ENCODE data around the gene EHBP1.

DNA sequence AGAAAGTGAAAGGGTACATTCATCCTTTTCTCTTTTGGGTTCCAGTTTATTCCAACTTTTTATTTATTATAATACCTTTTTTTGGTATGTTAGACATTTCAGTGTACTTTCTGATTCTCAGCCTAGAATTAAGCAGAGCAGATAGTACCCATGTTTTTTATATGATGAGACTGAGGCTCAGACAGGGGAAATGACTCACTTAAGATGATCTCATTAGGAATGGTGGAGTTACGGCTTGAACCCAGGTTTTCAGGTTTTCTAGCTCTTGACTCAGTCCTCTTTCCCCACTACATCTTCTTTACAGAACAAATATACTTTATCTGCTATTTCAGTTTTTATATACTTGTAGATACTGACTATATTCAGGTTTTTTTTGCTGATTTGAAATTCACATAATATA, 293.4 kb downstream of the EHBP1 start:
- TF ChIP-seq REST (IDR thresholded peaks at IDR 0.05; ENCODE audit: unreplicated experiment), result no peak
- TF ChIP-seq EZH2 (IDR thresholded peaks at IDR 0.05; ENCODE audit: low read depth, unreplicated experiment), result no peak
- TF ChIP-seq, protein P1, sequence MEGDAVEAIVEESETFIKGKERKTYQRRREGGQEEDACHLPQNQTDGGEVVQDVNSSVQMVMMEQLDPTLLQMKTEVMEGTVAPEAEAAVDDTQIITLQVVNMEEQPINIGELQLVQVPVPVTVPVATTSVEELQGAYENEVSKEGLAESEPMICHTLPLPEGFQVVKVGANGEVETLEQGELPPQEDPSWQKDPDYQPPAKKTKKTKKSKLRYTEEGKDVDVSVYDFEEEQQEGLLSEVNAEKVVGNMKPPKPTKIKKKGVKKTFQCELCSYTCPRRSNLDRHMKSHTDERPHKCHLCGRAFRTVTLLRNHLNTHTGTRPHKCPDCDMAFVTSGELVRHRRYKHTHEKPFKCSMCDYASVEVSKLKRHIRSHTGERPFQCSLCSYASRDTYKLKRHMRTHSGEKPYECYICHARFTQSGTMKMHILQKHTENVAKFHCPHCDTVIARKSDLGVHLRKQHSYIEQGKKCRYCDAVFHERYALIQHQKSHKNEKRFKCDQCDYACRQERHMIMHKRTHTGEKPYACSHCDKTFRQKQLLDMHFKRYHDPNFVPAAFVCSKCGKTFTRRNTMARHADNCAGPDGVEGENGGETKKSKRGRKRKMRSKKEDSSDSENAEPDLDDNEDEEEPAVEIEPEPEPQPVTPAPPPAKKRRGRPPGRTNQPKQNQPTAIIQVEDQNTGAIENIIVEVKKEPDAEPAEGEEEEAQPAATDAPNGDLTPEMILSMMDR (conservative IDR thresholded peaks at IDR 0.05; ENCODE audit: low read depth in 2 of 2), result no peak
- no peak for TF ChIP-seq JUNB (IDR thresholded peaks at IDR 0.05; ENCODE audit: unreplicated experiment)
- TF ChIP-seq POLR2AphosphoS5 (IDR thresholded peaks at IDR 0.05; ENCODE audit: low read depth), result no peak
- TF ChIP-seq NANOG (IDR thresholded peaks at IDR 0.05; ENCODE audit: borderline replicate concordance), result no peak
- TF ChIP-seq ZNF114 (CRISPR knock-in tag; IDR thresholded peaks at IDR 0.05), result no peak
- TF ChIP-seq STAT1 (IDR thresholded peaks at IDR 0.05; ENCODE audit: unreplicated experiment), result no peak
- no peak for TF ChIP-seq EZH2phosphoT487 (IDR thresholded peaks at IDR 0.05; ENCODE audit: unreplicated experiment)
- no peak for TF ChIP-seq CREB1 (CRISPR knock-in tag; IDR thresholded peaks at IDR 0.05; ENCODE audit: low read depth)
- no peak for TF ChIP-seq ETS1 (IDR thresholded peaks at IDR 0.05)
- TF ChIP-seq, protein P2, sequence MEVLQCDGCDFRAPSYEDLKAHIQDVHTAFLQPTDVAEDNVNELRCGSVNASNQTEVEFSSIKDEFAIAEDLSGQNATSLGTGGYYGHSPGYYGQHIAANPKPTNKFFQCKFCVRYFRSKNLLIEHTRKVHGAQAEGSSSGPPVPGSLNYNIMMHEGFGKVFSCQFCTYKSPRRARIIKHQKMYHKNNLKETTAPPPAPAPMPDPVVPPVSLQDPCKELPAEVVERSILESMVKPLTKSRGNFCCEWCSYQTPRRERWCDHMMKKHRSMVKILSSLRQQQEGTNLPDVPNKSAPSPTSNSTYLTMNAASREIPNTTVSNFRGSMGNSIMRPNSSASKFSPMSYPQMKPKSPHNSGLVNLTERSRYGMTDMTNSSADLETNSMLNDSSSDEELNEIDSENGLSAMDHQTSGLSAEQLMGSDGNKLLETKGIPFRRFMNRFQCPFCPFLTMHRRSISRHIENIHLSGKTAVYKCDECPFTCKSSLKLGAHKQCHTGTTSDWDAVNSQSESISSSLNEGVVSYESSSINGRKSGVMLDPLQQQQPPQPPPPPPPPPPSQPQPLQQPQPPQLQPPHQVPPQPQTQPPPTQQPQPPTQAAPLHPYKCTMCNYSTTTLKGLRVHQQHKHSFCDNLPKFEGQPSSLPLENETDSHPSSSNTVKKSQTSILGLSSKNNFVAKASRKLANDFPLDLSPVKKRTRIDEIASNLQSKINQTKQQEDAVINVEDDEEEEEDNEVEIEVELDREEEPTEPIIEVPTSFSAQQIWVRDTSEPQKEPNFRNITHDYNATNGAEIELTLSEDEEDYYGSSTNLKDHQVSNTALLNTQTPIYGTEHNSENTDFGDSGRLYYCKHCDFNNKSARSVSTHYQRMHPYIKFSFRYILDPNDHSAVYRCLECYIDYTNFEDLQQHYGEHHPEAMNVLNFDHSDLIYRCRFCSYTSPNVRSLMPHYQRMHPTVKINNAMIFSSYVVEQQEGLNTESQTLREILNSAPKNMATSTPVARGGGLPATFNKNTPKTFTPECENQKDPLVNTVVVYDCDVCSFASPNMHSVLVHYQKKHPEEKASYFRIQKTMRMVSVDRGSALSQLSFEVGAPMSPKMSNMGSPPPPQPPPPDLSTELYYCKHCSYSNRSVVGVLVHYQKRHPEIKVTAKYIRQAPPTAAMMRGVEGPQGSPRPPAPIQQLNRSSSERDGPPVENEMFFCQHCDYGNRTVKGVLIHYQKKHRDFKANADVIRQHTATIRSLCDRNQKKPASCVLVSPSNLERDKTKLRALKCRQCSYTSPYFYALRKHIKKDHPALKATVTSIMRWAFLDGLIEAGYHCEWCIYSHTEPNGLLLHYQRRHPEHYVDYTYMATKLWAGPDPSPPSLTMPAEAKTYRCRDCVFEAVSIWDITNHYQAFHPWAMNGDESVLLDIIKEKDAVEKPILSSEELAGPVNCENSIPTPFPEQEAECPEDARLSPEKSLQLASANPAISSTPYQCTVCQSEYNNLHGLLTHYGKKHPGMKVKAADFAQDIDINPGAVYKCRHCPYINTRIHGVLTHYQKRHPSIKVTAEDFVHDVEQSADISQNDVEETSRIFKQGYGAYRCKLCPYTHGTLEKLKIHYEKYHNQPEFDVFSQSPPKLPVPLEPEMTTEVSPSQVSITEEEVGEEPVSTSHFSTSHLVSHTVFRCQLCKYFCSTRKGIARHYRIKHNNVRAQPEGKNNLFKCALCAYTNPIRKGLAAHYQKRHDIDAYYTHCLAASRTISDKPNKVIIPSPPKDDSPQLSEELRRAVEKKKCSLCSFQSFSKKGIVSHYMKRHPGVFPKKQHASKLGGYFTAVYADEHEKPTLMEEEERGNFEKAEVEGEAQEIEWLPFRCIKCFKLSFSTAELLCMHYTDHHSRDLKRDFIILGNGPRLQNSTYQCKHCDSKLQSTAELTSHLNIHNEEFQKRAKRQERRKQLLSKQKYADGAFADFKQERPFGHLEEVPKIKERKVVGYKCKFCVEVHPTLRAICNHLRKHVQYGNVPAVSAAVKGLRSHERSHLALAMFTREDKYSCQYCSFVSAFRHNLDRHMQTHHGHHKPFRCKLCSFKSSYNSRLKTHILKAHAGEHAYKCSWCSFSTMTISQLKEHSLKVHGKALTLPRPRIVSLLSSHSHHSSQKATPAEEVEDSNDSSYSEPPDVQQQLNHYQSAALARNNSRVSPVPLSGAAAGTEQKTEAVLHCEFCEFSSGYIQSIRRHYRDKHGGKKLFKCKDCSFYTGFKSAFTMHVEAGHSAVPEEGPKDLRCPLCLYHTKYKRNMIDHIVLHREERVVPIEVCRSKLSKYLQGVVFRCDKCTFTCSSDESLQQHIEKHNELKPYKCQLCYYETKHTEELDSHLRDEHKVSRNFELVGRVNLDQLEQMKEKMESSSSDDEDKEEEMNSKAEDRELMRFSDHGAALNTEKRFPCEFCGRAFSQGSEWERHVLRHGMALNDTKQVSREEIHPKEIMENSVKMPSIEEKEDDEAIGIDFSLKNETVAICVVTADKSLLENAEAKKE (CRISPR knock-in tag; IDR thresholded peaks at IDR 0.05), result no peak
- no peak for TF ChIP-seq ZNF331 (CRISPR knock-in tag; IDR thresholded peaks at IDR 0.05; ENCODE audit: low read depth)

Data from GM23338 (cell line).